Measurements from ENCODE around the gene CERS6.
"Not testable (repeated sequence)": the region's sequence is repeated elsewhere in the genome, so short reads cannot be mapped to it uniquely, and the experiment has no call there.

CERS6 gene

DNA sequence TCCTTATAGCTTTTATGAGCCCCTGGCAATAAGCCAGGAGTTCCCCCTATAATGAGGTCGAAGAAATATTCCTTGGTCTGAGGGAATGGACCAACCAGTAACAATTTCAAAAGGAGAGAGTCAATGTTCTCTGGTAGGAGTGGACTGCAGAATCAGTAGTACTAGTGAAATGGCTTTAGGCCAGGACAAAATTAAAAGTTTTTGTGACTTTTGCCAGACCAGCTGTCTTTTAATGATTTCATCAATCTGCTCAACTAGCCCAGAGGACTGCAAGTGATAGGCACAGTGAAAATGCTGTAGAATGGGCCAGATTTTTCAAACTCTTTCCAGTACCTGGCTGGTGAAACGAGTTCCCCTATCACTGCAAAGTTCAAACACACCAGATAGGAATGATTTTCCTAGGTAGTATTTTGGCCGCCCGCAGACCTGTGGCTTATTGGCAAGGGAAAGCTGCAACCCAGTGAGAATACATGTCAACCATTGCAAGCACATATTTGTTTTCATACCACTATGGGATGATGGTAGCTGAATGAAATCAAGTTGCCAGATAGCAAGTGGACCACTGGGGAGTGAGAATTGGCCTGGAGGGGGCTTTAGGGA is 45.5 kb downstream of the CERS6 start:
- no peaks in the 10 kb centered on the region for H3K9me3 ChIP-seq (ENCODE audit: control insufficient read depth, low read length)
- H3K36me3 ChIP-seq (ENCODE audit: control insufficient read depth, insufficient read depth, low read length) = no peaks in the 10 kb centered on the region
- H3K4me2 ChIP-seq (ENCODE audit: low read length) = no peak overlapping the region
- H2AFZ ChIP-seq = no peak overlapping the region
- no peak overlapping the region for H3K4me3 ChIP-seq (ENCODE audit: low read depth, low read length)
- H3K27ac ChIP-seq = no peak overlapping the region
- TF ChIP-seq, protein P1, sequence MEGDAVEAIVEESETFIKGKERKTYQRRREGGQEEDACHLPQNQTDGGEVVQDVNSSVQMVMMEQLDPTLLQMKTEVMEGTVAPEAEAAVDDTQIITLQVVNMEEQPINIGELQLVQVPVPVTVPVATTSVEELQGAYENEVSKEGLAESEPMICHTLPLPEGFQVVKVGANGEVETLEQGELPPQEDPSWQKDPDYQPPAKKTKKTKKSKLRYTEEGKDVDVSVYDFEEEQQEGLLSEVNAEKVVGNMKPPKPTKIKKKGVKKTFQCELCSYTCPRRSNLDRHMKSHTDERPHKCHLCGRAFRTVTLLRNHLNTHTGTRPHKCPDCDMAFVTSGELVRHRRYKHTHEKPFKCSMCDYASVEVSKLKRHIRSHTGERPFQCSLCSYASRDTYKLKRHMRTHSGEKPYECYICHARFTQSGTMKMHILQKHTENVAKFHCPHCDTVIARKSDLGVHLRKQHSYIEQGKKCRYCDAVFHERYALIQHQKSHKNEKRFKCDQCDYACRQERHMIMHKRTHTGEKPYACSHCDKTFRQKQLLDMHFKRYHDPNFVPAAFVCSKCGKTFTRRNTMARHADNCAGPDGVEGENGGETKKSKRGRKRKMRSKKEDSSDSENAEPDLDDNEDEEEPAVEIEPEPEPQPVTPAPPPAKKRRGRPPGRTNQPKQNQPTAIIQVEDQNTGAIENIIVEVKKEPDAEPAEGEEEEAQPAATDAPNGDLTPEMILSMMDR (IDR thresholded peaks at IDR 0.05) = no peak
- H3K9ac ChIP-seq = no peak overlapping the region
- peaks cover 16% of the 10 kb centered on the region for H3K79me2 ChIP-seq
- H3K27me3 ChIP-seq (ENCODE audit: control insufficient read depth, insufficient read depth, low read length) = no peaks in the 10 kb centered on the region
- no peaks in the 10 kb centered on the region for H3K4me1 ChIP-seq

DNA sequence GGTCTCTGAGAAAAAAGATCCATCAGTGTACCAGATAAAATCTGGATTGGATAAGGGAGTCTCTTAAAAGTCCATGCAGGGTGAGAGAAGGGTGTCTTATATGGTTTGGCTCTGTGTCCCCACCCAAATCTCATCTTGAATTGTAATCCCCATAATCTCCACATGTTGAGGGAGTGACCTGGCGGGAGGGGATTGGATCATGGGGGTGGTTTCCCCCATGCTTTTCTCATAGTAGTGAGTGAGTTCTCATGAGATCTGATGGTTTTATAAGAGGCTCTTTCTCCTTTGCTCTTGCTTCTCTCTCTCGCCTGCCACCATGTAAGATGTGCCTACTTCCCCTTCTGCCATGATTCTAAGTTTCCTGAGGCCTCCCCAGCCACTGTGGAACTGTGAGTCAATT is 46.8 kb downstream of the CERS6 start:
- H3K4me1 ChIP-seq; H3K27ac ChIP-seq; H3K9ac ChIP-seq; H2AFZ ChIP-seq; H3K79me2 ChIP-seq; H3K9me3 ChIP-seq (ENCODE audit: control insufficient read depth, low read length); H3K27me3 ChIP-seq (ENCODE audit: control insufficient read depth, insufficient read depth, low read length); H3K4me2 ChIP-seq (ENCODE audit: low read length); H3K4me3 ChIP-seq (ENCODE audit: low read depth, low read length); H3K36me3 ChIP-seq (ENCODE audit: control insufficient read depth, insufficient read depth, low read length): not testable (repeated sequence)

DNA sequence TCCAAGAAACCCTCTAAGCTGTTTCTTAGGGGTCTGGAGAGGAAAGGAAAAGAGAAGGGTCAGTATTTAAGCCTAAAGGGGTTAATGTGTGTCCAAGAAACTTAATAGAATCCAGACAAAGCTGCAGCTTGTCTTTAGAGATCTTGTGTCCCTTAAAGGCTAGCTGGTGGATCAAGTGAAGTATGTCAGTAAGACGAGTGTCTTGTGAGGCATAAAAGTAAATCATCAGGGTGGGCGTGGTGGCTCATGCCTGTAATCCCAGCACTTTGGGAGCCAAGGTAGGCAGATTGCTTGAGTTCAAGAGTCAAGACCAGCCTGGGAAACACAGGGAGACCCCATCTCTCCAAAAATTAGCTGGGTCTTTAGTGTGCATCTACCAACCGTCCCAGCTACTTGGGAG is 47.8 kb downstream of the CERS6 start:
- Histone ChIP-seq H3K36me3 (ENCODE audit: control insufficient read depth, insufficient read depth, low read length) (no peaks in the 10 kb centered on the region), H3K9me3 (ENCODE audit: control insufficient read depth, low read length) (no peaks in the 10 kb centered on the region), H3K27ac (no peak overlapping the region), H3K9ac (no peak overlapping the region), H3K4me1 (no peaks in the 10 kb centered on the region), H3K79me2 (peaks cover 7% of the 10 kb centered on the region), H3K4me2 (ENCODE audit: low read length) (no peak overlapping the region), H2AFZ (no peak overlapping the region), H3K27me3 (ENCODE audit: control insufficient read depth, insufficient read depth, low read length) (no peaks in the 10 kb centered on the region), H3K4me3 (ENCODE audit: low read depth, low read length) (no peak overlapping the region)
- TF ChIP-seq, protein P1 (IDR thresholded peaks at IDR 0.05) = no peak

DNA sequence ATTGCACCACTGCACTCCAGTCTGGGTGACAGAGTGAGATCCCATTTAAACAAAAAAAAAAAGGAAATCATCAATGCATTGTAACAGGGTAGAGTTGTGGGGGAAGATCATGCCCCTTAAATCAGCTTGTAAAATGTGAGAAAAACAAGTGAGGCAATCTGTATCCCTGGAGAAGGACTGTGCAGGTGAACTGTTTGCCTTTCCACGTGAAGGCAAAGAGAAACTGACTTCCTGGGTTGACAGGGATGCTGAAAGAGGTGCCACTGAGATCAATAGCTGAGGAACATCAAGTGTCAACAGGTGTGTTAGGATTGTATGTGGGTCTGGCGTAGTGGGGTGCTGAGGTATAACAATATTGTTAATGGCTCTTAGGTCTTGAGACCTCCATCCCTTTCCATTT is 48.3 kb downstream of the CERS6 start:
- H3K27ac ChIP-seq = no peak overlapping the region
- H3K9me3 ChIP-seq (ENCODE audit: control insufficient read depth, low read length) = no peaks in the 10 kb centered on the region
- no peaks in the 10 kb centered on the region for H3K36me3 ChIP-seq (ENCODE audit: control insufficient read depth, insufficient read depth, low read length)
- TF ChIP-seq, protein P1 (IDR thresholded peaks at IDR 0.05) = no peak
- peaks cover 7% of the 10 kb centered on the region for H3K79me2 ChIP-seq
- no peak overlapping the region for H3K9ac ChIP-seq
- no peak overlapping the region for H3K4me3 ChIP-seq (ENCODE audit: low read depth, low read length)
- H3K27me3 ChIP-seq (ENCODE audit: control insufficient read depth, insufficient read depth, low read length) = no peaks in the 10 kb centered on the region
- no peak overlapping the region for H3K4me2 ChIP-seq (ENCODE audit: low read length)
- no peaks in the 10 kb centered on the region for H3K4me1 ChIP-seq
- no peak overlapping the region for H2AFZ ChIP-seq

DNA sequence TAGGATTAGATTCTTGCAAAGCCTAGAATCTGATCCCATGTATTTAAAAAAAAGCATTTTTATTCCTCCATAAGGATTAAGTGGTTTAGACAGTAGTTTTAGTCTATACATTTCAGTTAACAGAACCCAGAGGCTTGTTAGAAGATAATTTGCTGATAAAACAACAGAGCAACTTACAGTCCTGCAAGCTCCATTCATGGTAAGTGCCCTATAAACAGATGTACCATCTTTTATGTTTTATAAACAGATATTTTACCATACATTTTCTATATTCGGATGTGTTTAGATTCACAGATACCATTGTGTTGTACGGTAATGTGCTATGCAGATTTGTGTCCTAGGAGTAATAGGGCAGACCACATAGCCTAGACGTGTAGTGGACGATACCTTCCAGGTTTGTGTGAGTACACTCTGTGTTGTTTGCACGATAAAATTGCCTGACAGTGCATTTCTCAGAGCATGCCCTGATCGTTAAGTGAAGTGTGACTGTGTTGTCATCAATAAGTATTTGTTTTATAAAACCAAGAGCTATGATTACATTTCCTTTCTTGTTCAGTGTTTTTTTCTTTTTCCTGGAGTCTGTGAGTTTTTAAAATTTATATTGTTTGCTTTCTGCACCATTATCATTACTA is 54.2 kb downstream of the CERS6 start:
- TF ChIP-seq, protein P1 (IDR thresholded peaks at IDR 0.05) = no peak
- no peak overlapping the region for H2AFZ ChIP-seq

More for the DNA sequence above, 54.2 kb downstream of the CERS6 start:
- Histone ChIP-seq H3K4me1 (no peaks in the 10 kb centered on the region), H3K9ac (no peak overlapping the region), H3K4me3 (ENCODE audit: low read depth, low read length) (no peak overlapping the region), H3K27me3 (ENCODE audit: control insufficient read depth, insufficient read depth, low read length) (no peaks in the 10 kb centered on the region), H3K79me2 (no peaks in the 10 kb centered on the region), H3K9me3 (ENCODE audit: control insufficient read depth, low read length) (no peaks in the 10 kb centered on the region), H3K4me2 (ENCODE audit: low read length) (no peak overlapping the region), H3K27ac (no peak overlapping the region), H3K36me3 (ENCODE audit: control insufficient read depth, insufficient read depth, low read length) (no peaks in the 10 kb centered on the region)

Data from parathyroid adenoma (tissue), 2 donors.